GM23338 (cell line): ENCODE measurements around the gene TNFRSF19.

Experiments
- CREB1 ChIP-seq: fragments of 250-450 bp; sonication (Bioruptor Pico); IDR thresholded peaks from 2 replicates; pipeline ENCODE4 v1.5.0; 2020; ENCODE audit warnings: low read depth, mild to moderate bottlenecking, moderate library complexity
- EZH2 ChIP-seq: fragments of 200-600 bp; sonication (generic); IDR thresholded peaks from one replicate; pipeline ENCODE4 v1.8.0; 2017; ENCODE audit warnings: antibody characterized with exemption, mild to moderate bottlenecking, low read depth; ENCODE audit not compliant: unreplicated experiment
- EZH2phosphoT487 ChIP-seq: fragments of 200-600 bp; sonication (generic); IDR thresholded peaks from one replicate; pipeline ENCODE4 v1.8.1; 2018; ENCODE audit warnings: antibody characterized with exemption; ENCODE audit not compliant: unreplicated experiment
- JUNB ChIP-seq: IDR thresholded peaks from one replicate; pipeline ENCODE4 v1.6.1; 2016; ENCODE audit warnings: antibody characterized with exemption; ENCODE audit not compliant: unreplicated experiment
- POLR2AphosphoS5 ChIP-seq: IDR thresholded peaks from 2 replicates; pipeline ENCODE4 v1.6.1; 2016; ENCODE audit warnings: antibody characterized with exemption, low read depth
- STAT1 ChIP-seq: IDR thresholded peaks from one replicate; pipeline ENCODE4 v1.6.1; 2016; ENCODE audit warnings: antibody characterized with exemption; ENCODE audit not compliant: unreplicated experiment
- ZNF114 ChIP-seq: fragments of 250-450 bp; sonication (Bioruptor Pico); IDR thresholded peaks from 2 replicates; pipeline ENCODE4 v1.5.0; 2020; ENCODE audit warnings: mild to moderate bottlenecking, moderate library complexity
- TF ChIP-seq, protein P1 (sequence below), 2 experiments: fragments of 200-600 bp in 1 of 2; sonication (generic) in 1 of 2; conservative IDR thresholded peaks; 2 replicates each; pipeline versions ENCODE4 v1.5.1 to v1.6.1; 2016 to 2017; ENCODE audit warnings: antibody characterized with exemption in 2 of 2, low read depth in 2 of 2, mild to moderate bottlenecking in 2 of 2, moderate library complexity in 1 of 2
- TF ChIP-seq, protein P2 (sequence below): IDR thresholded peaks from one replicate; pipeline ENCODE4 v1.6.1; 2018; ENCODE audit warnings: antibody characterized with exemption; ENCODE audit not compliant: unreplicated experiment

DNA sequence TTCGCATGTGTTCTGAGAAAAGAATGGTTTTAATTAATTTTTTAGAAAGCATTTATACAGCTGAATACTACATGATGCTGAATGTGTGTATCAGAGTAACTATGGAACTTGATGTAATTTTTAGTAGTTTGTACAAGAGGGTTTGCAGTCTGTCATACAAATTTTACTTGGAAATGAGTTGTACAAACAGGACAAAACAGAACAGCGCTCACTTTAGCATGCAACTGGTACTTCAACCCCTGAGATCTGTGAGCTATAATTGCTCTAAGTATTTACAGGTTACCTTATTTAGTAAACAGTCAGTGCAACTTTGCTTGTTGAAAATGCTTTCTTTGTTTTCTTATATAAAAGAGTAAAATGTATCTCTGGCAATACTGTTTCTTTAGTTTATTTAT lies 706 bp downstream of the TNFRSF19 start:
- no peak for TF ChIP-seq EZH2
- TF ChIP-seq POLR2AphosphoS5, result no peak
- TF ChIP-seq, protein P1, sequence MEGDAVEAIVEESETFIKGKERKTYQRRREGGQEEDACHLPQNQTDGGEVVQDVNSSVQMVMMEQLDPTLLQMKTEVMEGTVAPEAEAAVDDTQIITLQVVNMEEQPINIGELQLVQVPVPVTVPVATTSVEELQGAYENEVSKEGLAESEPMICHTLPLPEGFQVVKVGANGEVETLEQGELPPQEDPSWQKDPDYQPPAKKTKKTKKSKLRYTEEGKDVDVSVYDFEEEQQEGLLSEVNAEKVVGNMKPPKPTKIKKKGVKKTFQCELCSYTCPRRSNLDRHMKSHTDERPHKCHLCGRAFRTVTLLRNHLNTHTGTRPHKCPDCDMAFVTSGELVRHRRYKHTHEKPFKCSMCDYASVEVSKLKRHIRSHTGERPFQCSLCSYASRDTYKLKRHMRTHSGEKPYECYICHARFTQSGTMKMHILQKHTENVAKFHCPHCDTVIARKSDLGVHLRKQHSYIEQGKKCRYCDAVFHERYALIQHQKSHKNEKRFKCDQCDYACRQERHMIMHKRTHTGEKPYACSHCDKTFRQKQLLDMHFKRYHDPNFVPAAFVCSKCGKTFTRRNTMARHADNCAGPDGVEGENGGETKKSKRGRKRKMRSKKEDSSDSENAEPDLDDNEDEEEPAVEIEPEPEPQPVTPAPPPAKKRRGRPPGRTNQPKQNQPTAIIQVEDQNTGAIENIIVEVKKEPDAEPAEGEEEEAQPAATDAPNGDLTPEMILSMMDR (conservative IDR thresholded peaks at IDR 0.05; ENCODE audit: low read depth in 2 of 2), result no peak
- TF ChIP-seq, protein P2, sequence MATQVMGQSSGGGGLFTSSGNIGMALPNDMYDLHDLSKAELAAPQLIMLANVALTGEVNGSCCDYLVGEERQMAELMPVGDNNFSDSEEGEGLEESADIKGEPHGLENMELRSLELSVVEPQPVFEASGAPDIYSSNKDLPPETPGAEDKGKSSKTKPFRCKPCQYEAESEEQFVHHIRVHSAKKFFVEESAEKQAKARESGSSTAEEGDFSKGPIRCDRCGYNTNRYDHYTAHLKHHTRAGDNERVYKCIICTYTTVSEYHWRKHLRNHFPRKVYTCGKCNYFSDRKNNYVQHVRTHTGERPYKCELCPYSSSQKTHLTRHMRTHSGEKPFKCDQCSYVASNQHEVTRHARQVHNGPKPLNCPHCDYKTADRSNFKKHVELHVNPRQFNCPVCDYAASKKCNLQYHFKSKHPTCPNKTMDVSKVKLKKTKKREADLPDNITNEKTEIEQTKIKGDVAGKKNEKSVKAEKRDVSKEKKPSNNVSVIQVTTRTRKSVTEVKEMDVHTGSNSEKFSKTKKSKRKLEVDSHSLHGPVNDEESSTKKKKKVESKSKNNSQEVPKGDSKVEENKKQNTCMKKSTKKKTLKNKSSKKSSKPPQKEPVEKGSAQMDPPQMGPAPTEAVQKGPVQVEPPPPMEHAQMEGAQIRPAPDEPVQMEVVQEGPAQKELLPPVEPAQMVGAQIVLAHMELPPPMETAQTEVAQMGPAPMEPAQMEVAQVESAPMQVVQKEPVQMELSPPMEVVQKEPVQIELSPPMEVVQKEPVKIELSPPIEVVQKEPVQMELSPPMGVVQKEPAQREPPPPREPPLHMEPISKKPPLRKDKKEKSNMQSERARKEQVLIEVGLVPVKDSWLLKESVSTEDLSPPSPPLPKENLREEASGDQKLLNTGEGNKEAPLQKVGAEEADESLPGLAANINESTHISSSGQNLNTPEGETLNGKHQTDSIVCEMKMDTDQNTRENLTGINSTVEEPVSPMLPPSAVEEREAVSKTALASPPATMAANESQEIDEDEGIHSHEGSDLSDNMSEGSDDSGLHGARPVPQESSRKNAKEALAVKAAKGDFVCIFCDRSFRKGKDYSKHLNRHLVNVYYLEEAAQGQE, result no peak
- no peak for TF ChIP-seq CREB1
- no peak for TF ChIP-seq JUNB
- TF ChIP-seq EZH2phosphoT487, result no peak
- no peak for TF ChIP-seq STAT1
- TF ChIP-seq ZNF114 (CRISPR knock-in tag), result no peak
